ENCODE data around the gene SIVA1.

The SIVA1 gene

GRCh38 chr14:104730487-104730886 is 22.5 kb upstream of the SIVA1 start:
- Histone ChIP-seq H3K36me3 (ENCODE audit: control insufficient read depth, insufficient read depth, low read length, severe bottlenecking) (no peaks in the 10 kb centered on the region), H3K4me3 (ENCODE audit: low read length) (no peak overlapping the region), H3K4me1 (ENCODE audit: control insufficient read depth, insufficient read depth, low read length) (peaks cover 8% of the 10 kb centered on the region), H3K9ac (ENCODE audit: low read length) (no peak overlapping the region), H3K27me3 (replicated peaks; ENCODE audit: control insufficient read depth, insufficient read depth, low read length) (peaks cover 3% of the 10 kb centered on the region), H3K9me3 (ENCODE audit: control insufficient read depth, low read length) (no peaks in the 10 kb centered on the region)
- no peak for DNase-seq (ENCODE audit: low read depth)

GRCh38 chr14:104731320-104732294 is 21.3 kb upstream of the SIVA1 start:
- Histone ChIP-seq H3K9ac (ENCODE audit: low read length) (no peak overlapping the region), H3K36me3 (ENCODE audit: control insufficient read depth, insufficient read depth, low read length, severe bottlenecking) (no peaks in the 10 kb centered on the region), H3K4me3 (ENCODE audit: low read length) (no peak overlapping the region), H3K4me1 (ENCODE audit: control insufficient read depth, insufficient read depth, low read length) (peaks cover 13% of the 10 kb centered on the region), H3K9me3 (ENCODE audit: control insufficient read depth, low read length) (no peaks in the 10 kb centered on the region), H3K27me3 (replicated peaks; ENCODE audit: control insufficient read depth, insufficient read depth, low read length) (peaks cover 3% of the 10 kb centered on the region)
- no peak for DNase-seq (ENCODE audit: low read depth)

DNA sequence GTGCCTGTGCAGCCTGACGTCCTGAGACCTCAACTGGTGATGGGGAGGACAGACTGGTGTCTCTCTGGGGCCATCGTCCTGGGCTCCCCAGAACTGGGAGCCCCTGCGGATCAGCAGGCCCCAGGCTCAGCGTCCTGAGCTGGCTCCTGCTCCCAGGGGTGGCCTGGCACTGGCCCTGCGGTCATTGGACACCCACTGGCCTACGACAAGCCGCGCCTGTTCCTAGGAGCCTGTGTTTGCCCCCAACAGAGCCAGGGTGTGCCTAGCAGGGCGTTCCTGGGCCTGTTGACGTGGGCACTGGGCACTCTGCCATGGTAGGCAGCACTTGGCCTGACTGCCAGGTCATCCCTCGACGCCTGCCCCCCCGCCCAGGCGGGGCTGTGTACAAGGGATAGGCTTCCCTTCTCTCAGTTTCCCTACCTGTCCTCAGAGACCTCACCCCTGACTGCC is 20.6 kb upstream of the SIVA1 start:
- peaks cover 3% of the 10 kb centered on the region for H3K27me3 ChIP-seq (replicated peaks; ENCODE audit: control insufficient read depth, insufficient read depth, low read length)
- H3K4me3 ChIP-seq (ENCODE audit: low read length) = no peak overlapping the region
- H3K9me3 ChIP-seq (ENCODE audit: control insufficient read depth, low read length) = no peaks in the 10 kb centered on the region
- no peaks in the 10 kb centered on the region for H3K36me3 ChIP-seq (ENCODE audit: control insufficient read depth, insufficient read depth, low read length, severe bottlenecking)
- H3K9ac ChIP-seq (ENCODE audit: low read length) = no peak overlapping the region
- peaks cover 17% of the 10 kb centered on the region for H3K4me1 ChIP-seq (ENCODE audit: control insufficient read depth, insufficient read depth, low read length)
- DNase-seq (ENCODE audit: low read depth) = no peak

DNA sequence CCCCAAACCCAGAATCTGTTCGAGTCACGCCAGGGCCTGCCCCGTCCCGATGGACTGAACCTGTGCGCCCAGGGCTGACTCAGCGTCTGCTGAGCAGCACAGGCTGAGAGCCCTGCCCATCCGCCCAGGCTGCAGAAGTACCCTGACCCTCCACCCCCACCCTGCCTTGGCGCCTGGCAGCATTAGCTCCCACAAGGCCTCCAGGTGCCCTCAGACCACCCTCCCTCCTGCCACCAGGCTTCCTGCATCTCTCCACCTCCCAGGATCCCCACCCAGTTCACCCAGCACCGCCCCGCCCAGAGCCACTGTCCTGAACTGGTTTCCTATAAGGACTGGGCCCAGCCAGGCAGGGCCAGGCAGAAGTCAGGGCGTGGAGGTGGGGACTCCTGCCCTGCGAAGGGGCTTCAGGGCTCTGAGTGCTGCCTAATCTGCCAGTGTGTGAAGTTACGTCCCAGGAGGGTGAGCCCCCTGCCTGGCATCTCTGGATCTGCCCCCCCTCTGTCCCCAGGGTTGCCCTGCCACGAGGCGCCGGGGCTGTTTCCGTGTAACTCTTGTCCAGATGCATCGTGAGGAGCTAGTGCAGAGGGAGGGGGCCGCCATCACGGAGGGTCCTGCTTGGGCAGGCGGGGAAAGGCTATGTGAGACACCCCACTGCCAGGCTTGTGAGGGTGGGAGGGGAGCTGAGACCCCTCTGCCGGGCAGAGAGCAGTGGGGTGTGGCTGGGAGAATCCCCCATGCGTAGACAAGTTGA is 19.8 kb upstream of the SIVA1 start:
- H3K27me3 ChIP-seq (replicated peaks; ENCODE audit: control insufficient read depth, insufficient read depth, low read length) = no peaks in the 10 kb centered on the region
- H3K36me3 ChIP-seq (ENCODE audit: control insufficient read depth, insufficient read depth, low read length, severe bottlenecking) = no peaks in the 10 kb centered on the region
- no peak overlapping the region for H3K9ac ChIP-seq (ENCODE audit: low read length)
- peaks cover 17% of the 10 kb centered on the region for H3K4me1 ChIP-seq (ENCODE audit: control insufficient read depth, insufficient read depth, low read length)
- H3K9me3 ChIP-seq (ENCODE audit: control insufficient read depth, low read length) = no peaks in the 10 kb centered on the region
- no peak overlapping the region for H3K4me3 ChIP-seq (ENCODE audit: low read length)
- DNase-seq (ENCODE audit: low read depth) = no peak

- no peaks in the 10 kb centered on the region for H3K9me3 ChIP-seq (ENCODE audit: control insufficient read depth, low read length)
- H3K4me3 ChIP-seq (ENCODE audit: low read length) = no peak overlapping the region
- no peaks in the 10 kb centered on the region for H3K27me3 ChIP-seq (replicated peaks; ENCODE audit: control insufficient read depth, insufficient read depth, low read length)
- H3K36me3 ChIP-seq (ENCODE audit: control insufficient read depth, insufficient read depth, low read length, severe bottlenecking) = no peaks in the 10 kb centered on the region
- no peak for DNase-seq (ENCODE audit: low read depth)
- H3K9ac ChIP-seq (ENCODE audit: low read length) = no peak overlapping the region
- H3K4me1 ChIP-seq (ENCODE audit: control insufficient read depth, insufficient read depth, low read length) = peaks cover 17% of the 10 kb centered on the region
Measured at GRCh38 chr14:104734051-104734587, 18.8 kb upstream of the SIVA1 start.

DNA sequence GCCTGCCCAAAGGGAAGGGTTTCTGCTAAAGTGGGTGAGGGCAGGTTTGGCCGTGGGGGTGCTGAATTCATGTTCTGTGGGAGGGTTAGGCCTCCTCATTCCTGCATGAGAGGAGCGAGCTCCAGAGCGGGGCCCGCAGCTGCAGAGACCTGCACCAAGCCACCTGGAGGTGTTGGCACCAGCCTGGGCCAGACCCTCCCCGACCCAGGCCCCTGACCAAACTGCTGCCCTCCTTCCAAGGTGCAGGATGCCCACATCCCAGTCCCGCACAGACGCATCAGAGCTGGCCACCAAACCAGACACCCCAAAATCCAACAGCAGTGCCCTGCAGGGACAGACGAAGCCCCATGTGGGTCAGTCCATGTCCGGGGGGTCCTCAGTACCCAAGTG is 18.4 kb upstream of the SIVA1 start:
- H3K27me3 ChIP-seq (replicated peaks; ENCODE audit: control insufficient read depth, insufficient read depth, low read length) = no peaks in the 10 kb centered on the region
- no peaks in the 10 kb centered on the region for H3K9me3 ChIP-seq (ENCODE audit: control insufficient read depth, low read length)
- no peak for DNase-seq (ENCODE audit: low read depth)
- H3K9ac ChIP-seq (ENCODE audit: low read length) = no peak overlapping the region
- no peaks in the 10 kb centered on the region for H3K36me3 ChIP-seq (ENCODE audit: control insufficient read depth, insufficient read depth, low read length, severe bottlenecking)
- no peak overlapping the region for H3K4me3 ChIP-seq (ENCODE audit: low read length)
- peaks cover 17% of the 10 kb centered on the region for H3K4me1 ChIP-seq (ENCODE audit: control insufficient read depth, insufficient read depth, low read length)

- Histone ChIP-seq H3K9me3 (ENCODE audit: control insufficient read depth, low read length) (no peaks in the 10 kb centered on the region), H3K27me3 (replicated peaks; ENCODE audit: control insufficient read depth, insufficient read depth, low read length) (no peaks in the 10 kb centered on the region), H3K36me3 (ENCODE audit: control insufficient read depth, insufficient read depth, low read length, severe bottlenecking) (no peaks in the 10 kb centered on the region), H3K4me1 (ENCODE audit: control insufficient read depth, insufficient read depth, low read length) (peaks cover 17% of the 10 kb centered on the region), H3K9ac (ENCODE audit: low read length) (peak overlapping the region; percentile 11), H3K4me3 (ENCODE audit: low read length) (no peak overlapping the region)
- no peak for DNase-seq (ENCODE audit: low read depth)
Measured at GRCh38 chr14:104734991-104735779, 17.8 kb upstream of the SIVA1 start.

DNA sequence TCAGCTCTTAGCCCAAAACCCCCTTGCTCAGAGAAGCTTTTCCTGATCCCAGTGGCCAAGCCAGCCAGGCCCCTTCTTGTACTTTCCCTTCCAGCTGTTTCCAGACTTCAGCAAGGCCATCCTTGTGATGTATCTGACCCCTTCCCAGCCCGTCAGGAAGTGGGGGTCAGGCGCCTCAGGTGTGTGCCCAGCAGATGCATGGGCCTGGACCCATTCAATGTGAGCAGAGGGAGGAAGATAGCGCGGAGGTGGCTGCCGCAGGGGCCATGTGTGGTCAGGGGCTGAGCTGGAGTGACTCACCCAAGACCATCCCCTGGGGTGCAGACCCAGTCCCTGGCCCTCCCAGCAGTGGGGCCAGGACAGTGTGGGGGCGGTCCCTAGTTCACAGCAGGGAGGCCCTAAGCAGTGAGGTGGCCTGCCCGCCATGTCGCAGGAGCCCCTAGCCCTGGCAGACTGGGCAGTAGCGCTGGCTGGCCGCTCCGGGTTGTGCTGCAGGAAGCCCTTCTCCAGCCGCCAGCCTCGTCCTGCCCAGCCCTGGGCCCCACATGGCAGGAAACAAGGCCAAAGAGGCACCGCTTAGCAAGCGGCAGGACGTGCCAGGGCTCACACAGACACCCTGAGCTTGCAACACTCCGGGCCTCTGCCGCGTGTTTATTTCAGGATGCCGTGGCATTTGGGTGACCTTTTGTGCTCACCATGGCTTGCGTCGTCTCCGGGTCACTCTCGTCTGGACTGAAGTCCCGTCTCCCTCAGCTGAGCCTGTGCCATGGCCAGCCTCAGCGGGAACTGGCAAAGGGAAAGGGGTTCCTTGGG is 16.9 kb upstream of the SIVA1 start:
- H3K4me3 ChIP-seq (ENCODE audit: low read length) = no peak overlapping the region
- no peaks in the 10 kb centered on the region for H3K27me3 ChIP-seq (replicated peaks; ENCODE audit: control insufficient read depth, insufficient read depth, low read length)
- H3K9ac ChIP-seq (ENCODE audit: low read length) = peak overlapping the region; percentile 60
- DNase-seq (ENCODE audit: low read depth) = peak; percentile 91
- peaks cover 17% of the 10 kb centered on the region for H3K4me1 ChIP-seq (ENCODE audit: control insufficient read depth, insufficient read depth, low read length)
- H3K9me3 ChIP-seq (ENCODE audit: control insufficient read depth, low read length) = no peaks in the 10 kb centered on the region
- no peaks in the 10 kb centered on the region for H3K36me3 ChIP-seq (ENCODE audit: control insufficient read depth, insufficient read depth, low read length, severe bottlenecking)

DNA sequence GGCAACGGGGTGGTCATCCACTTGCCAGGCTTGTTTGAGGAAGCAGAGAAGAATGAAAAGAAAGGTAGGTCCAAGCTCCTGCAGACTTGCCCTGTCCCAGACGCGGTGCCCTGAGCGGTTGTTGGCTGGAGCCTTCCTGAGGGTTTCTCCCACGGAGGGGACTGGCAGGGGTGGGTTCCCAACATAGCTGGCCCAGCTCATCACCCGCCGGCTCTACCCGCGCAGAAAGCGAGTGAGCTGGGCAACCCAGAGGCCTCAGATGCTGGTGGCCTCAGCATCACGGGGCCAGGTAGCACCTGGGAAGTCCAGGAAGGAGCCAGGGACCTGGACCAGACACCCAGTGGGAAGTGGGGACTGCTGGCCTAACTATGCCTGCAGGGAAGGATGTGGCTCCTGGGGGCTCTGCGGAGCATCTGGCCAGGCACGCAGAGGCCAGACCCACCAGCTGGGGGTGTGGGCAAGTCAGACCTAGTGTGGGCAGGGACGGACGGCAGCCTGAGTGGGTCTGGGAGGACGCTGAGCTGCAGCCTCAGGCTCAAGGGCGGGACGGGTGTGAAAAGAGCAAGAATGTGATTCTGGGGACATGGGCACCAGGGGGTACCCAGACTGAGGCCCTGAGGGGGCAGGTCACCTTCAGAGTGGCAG is 14.4 kb upstream of the SIVA1 start:
- Histone ChIP-seq H3K27me3 (replicated peaks; ENCODE audit: control insufficient read depth, insufficient read depth, low read length) (no peaks in the 10 kb centered on the region), H3K9ac (ENCODE audit: low read length) (no peak overlapping the region), H3K36me3 (ENCODE audit: control insufficient read depth, insufficient read depth, low read length, severe bottlenecking) (no peaks in the 10 kb centered on the region), H3K4me3 (ENCODE audit: low read length) (no peak overlapping the region), H3K4me1 (ENCODE audit: control insufficient read depth, insufficient read depth, low read length) (peaks cover 17% of the 10 kb centered on the region), H3K9me3 (ENCODE audit: control insufficient read depth, low read length) (no peaks in the 10 kb centered on the region)
- no peak for DNase-seq (ENCODE audit: low read depth)

DNA sequence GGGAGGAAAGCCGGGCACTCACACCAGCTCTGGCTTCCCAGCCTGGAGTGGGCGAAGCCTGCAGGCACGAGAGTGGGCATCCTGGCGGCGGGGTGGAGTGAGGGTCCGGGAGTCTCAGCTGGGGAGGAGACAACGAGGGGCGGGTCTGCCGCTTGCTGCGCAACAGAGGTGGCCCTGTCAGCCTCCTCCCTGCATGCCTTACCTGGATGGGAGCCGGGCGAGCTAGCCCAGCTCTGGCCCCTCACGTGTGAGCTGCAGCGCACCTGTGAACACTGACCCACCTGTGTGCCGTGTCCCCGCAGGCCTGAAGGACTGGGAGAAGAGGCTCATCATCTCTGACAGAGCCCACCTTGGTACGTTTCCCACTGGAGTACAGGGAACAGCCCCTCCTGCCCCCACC is 13.9 kb upstream of the SIVA1 start:
- H3K9ac ChIP-seq (ENCODE audit: low read length) = no peak overlapping the region
- H3K27me3 ChIP-seq (replicated peaks; ENCODE audit: control insufficient read depth, insufficient read depth, low read length) = no peaks in the 10 kb centered on the region
- H3K9me3 ChIP-seq (ENCODE audit: control insufficient read depth, low read length) = no peaks in the 10 kb centered on the region
- DNase-seq (ENCODE audit: low read depth) = no peak
- no peak overlapping the region for H3K4me3 ChIP-seq (ENCODE audit: low read length)
- H3K4me1 ChIP-seq (ENCODE audit: control insufficient read depth, insufficient read depth, low read length) = peaks cover 17% of the 10 kb centered on the region
- no peaks in the 10 kb centered on the region for H3K36me3 ChIP-seq (ENCODE audit: control insufficient read depth, insufficient read depth, low read length, severe bottlenecking)
